Measurements from ENCODE around the gene GABPA. TPM values are rescaled to one million over a fixed set of nuclear protein-coding genes. Genes with fewer than 3 reads are reported as not detected.

GABPA gene
- total RNA-seq, 4 donors from 2014 or later = 14.8 to 19.1 (median 16.8) TPM

GRCh38 chr21:25806060-25806459 lies 71.3 kb downstream of the GABPA start:
- WGBS, 2 donors = 68 to 73% methylated on average over 4 of the region's 4 CpGs
- DNase-seq (ENCODE audit: low spot score in 2 of 2) = no peak
- intact Hi-C loops (cut with DNase I; ENCODE audit: low total_unique reads) = no loop called here

GRCh38 chr21:25807191-25807590 lies 72.4 kb downstream of the GABPA start:
- 65 to 94% methylated on average over 6 of the region's 6 CpGs for whole genome bisulfite sequencing, 2 donors
- TF ChIP-seq POLR2A (IDR thresholded peaks at IDR 0.05) = no peak
- no peak for TF ChIP-seq CTCF (IDR thresholded peaks at IDR 0.05)
- intact Hi-C loops (cut with DNase I; ENCODE audit: low total_unique reads) = no loop called here
- no peak for DNase-seq (ENCODE audit: low spot score in 2 of 2)
- H3K4me3 ChIP-seq (ENCODE audit: low read depth, poor library complexity, severe bottlenecking) = no peak overlapping the region

More at GRCh38 chr21:25806060-25806459, 71.3 kb downstream of the GABPA start:
- TF ChIP-seq CTCF (IDR thresholded peaks at IDR 0.05) (no peak), POLR2A (IDR thresholded peaks at IDR 0.05) (no peak)
- H3K4me3 ChIP-seq (ENCODE audit: low read depth, poor library complexity, severe bottlenecking) = no peak overlapping the region

- DNase-seq (ENCODE audit: low spot score in 2 of 2) = no peak
- no peak for TF ChIP-seq CTCF (IDR thresholded peaks at IDR 0.05)
- TF ChIP-seq POLR2A (IDR thresholded peaks at IDR 0.05) = no peak
- intact Hi-C loops (cut with DNase I; ENCODE audit: low total_unique reads) = no loop called here
- H3K4me3 ChIP-seq (ENCODE audit: low read depth, poor library complexity, severe bottlenecking) = no peak overlapping the region
Measured at GRCh38 chr21:25809013-25809412, 74.2 kb downstream of the GABPA start.

- TF ChIP-seq CTCF (IDR thresholded peaks at IDR 0.05) (no peak), POLR2A (IDR thresholded peaks at IDR 0.05) (no peak)
- no peak overlapping the region for H3K4me3 ChIP-seq (ENCODE audit: low read depth, poor library complexity, severe bottlenecking)
- 86 to 95% methylated on average over 1 of the region's 1 CpG for WGBS, 2 donors
- intact Hi-C loops (cut with DNase I; ENCODE audit: low total_unique reads) = no loop called here
- no peak for DNase-seq (ENCODE audit: low spot score in 2 of 2)
Measured at GRCh38 chr21:25811186-25811585, 76.4 kb downstream of the GABPA start.

- 94 to 100% methylated on average over 1 of the region's 1 CpG for WGBS, 2 donors
- DNase-seq (ENCODE audit: low spot score in 2 of 2) = no peak
- no peak overlapping the region for H3K4me3 ChIP-seq (ENCODE audit: low read depth, poor library complexity, severe bottlenecking)
- TF ChIP-seq CTCF (IDR thresholded peaks at IDR 0.05) = no peak
- no peak for TF ChIP-seq POLR2A (IDR thresholded peaks at IDR 0.05)
- intact Hi-C loops (cut with DNase I; ENCODE audit: low total_unique reads) = no loop called here
Measured at GRCh38 chr21:25813917-25814316, 79.1 kb downstream of the GABPA start.

GRCh38 chr21:25818121-25818520 lies 83.3 kb downstream of the GABPA start:
- intact Hi-C loops (cut with DNase I; ENCODE audit: low total_unique reads) = no loop called here
- no peak for TF ChIP-seq POLR2A (IDR thresholded peaks at IDR 0.05)
- no peak for TF ChIP-seq CTCF (IDR thresholded peaks at IDR 0.05)
- no peak overlapping the region for H3K4me3 ChIP-seq (ENCODE audit: low read depth, poor library complexity, severe bottlenecking)
- DNase-seq (ENCODE audit: low spot score in 2 of 2) = no peak
- WGBS, 2 donors = 53 to 55% methylated on average over 5 of the region's 5 CpGs
